CD4-positive, alpha-beta memory T cell (primary cell): Measurements from ENCODE around the gene NOM1. TPM values are rescaled to one million over a fixed set of nuclear protein-coding genes. Genes with fewer than 3 reads are reported as not detected.
"Not testable (repeated sequence)": the region's sequence is repeated elsewhere in the genome, so short reads cannot be mapped to it uniquely, and the experiment has no call there.

Experiments used
- CTCF ChIA-PET: fragments of 350-600 bp; sonication (Branson Sonifier 250); formaldehyde crosslinking; loops from one replicate; lab custom pipeline; 2021; ENCODE audit warnings: inconsistent platforms; ENCODE audit not compliant: partially characterized antibody; lab: Charles Lee
- POLR2A ChIA-PET: fragments of 350-600 bp; sonication (Branson Sonifier 250); formaldehyde crosslinking; loops from one replicate; lab custom pipeline; 2021; ENCODE audit not compliant: partially characterized antibody; lab: Charles Lee
- DNase-seq, 5 donors: peaks; one replicate each; pipeline versions ENCODE4 v3.0.0 to v3.0.0-alpha.2; 2020 to 2022; ENCODE audit warnings: mixed read lengths in 1 of 5
- H3K27ac ChIP-seq: one replicate; pipeline ENCODE4 v1.7.0; 2013; ENCODE audit warnings: low read depth, low read length
- H3K27me3 ChIP-seq: 2 replicates; pipeline ENCODE4 v1.7.0; 2013; ENCODE audit warnings: mild to moderate bottlenecking, low read length, moderate library complexity; ENCODE audit not compliant: insufficient read depth
- H3K36me3 ChIP-seq: 2 replicates; pipeline ENCODE4 v1.7.0; 2013; ENCODE audit warnings: mild to moderate bottlenecking, low read length, moderate library complexity; ENCODE audit not compliant: insufficient read depth
- H3K4me1 ChIP-seq: 2 replicates; pipeline ENCODE4 v1.7.0; 2013; ENCODE audit warnings: mild to moderate bottlenecking, low read length, moderate library complexity; ENCODE audit not compliant: insufficient read depth
- H3K4me3 ChIP-seq, 2 donors: one replicate each; pipeline ENCODE4 v1.7.0; 2013; ENCODE audit warnings: low read length in 2 of 2, mild to moderate bottlenecking in 1 of 2
- H3K9me3 ChIP-seq, 2 donors: one replicate each; pipeline ENCODE4 v1.7.0; 2013; ENCODE audit warnings: low read length in 2 of 2, control low read depth in 1 of 2; ENCODE audit not compliant: control insufficient read depth in 1 of 2
- H3K27ac Mint-ChIP-seq, 7 donors: one replicate each; pipeline ENCODE4 v1.8.0; 2020 to 2021; ENCODE audit warnings: mixed read lengths in 7 of 7, mild to moderate bottlenecking in 6 of 7, inconsistent platforms in 3 of 7, moderate library complexity in 3 of 7
- H3K27me3 Mint-ChIP-seq, 2 donors: one replicate each; pipeline ENCODE4 v1.8.0; 2020 to 2021; ENCODE audit warnings: mixed read lengths in 2 of 2
- H3K36me3 Mint-ChIP-seq, 2 donors: one replicate each; pipeline ENCODE4 v1.8.0; 2020 to 2021; ENCODE audit warnings: mixed read lengths in 2 of 2, inconsistent platforms in 1 of 2, mild to moderate bottlenecking in 1 of 2
- H3K4me1 Mint-ChIP-seq, 4 donors: one replicate each; pipeline ENCODE4 v1.8.0; 2020 to 2021; ENCODE audit warnings: mixed read lengths in 4 of 4, mild to moderate bottlenecking in 1 of 4
- H3K4me3 Mint-ChIP-seq, 8 donors: one replicate each; pipeline ENCODE4 v1.8.0; 2020 to 2021; ENCODE audit warnings: mixed read lengths in 8 of 8, mild to moderate bottlenecking in 7 of 8, moderate library complexity in 6 of 8, inconsistent platforms in 3 of 8
- H3K9me3 Mint-ChIP-seq, 8 donors: one replicate each; pipeline ENCODE4 v1.8.0; 2020 to 2021; ENCODE audit warnings: mixed read lengths in 8 of 8, mild to moderate bottlenecking in 5 of 8, inconsistent platforms in 3 of 8, moderate library complexity in 1 of 8
- intact Hi-C: fragments of 100-400 bp; cut with micrococcal nuclease; formaldehyde crosslinking; loops from one replicate; pipeline ENCODE4 v1.15.1; 2023
- polyA plus RNA-seq, 2 donors: library from polyadenylated mRNA; unstranded; fragments of 300-500 nt; fragmentation: Illumina TruSeq; gene quantifications; one replicate each; pipeline ENCODE4 v1.2.3, GENCODE V29; 2021
- total RNA-seq, 2 experiments: library from RNA; stranded (reverse); gene quantifications; one replicate each; pipeline ENCODE4 v1.2.3, GENCODE V29; 2021

Gene NOM1
- total and polyA plus RNA-seq, 4 experiments from 2014 or later, result 0.82 to 32.5 (median 20.6) TPM

DNA sequence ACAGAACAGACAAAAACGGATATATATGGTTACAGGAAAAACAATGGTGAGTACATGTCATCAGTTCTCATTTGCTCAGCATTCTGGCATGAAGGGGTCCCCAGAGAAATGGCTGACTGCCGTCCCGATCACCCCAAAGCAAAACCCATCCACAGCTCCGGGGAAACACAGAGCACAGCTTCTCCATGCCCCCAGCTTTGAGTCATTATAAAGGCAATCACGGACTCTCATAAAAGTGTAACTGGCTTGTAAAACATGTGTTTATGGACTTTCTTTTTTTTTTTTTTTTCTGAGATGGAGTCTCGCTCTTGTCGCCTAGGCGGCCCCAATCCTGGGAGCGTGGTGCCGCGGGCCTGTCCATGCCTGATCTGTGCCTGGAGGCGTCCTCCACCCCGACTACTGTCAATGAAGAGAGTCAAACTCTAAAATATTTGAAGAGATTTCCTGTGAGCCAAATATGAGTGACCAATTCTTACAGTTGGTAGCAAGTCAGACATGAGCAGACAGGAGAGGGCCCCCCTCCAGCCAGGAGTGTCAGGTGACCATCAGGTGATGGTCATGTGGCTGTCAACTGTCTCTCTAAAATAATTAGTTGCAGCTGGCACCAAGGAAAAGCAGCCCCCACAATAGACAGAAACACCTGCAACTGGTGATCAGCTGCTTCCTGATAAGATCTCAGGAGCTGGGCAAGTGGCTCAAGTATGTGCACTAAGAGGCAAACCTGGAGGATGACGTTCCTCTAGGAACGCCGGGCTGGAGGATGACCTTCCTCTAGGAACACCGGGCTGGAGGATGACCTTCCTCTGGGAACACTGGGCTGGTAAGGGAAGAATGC is 21.7 kb upstream of the NOM1 start:
- Histone ChIP-seq H3K4me1 (peaks cover 19% of the 10 kb centered on the region), H3K27ac (no peak overlapping the region), H3K27me3 (no peaks in the 10 kb centered on the region), H3K9me3 (no peaks in the 10 kb centered on the region), H3K4me3 (no peak overlapping the region), H3K36me3 (no peaks in the 10 kb centered on the region)
- H3K27me3 Mint-ChIP-seq, result peaks cover 0 to 4% of the 10 kb centered on the region in 2 donors
- intact Hi-C loops, result no loop called here
- H3K4me1 Mint-ChIP-seq, result peaks cover 14 to 43% (median 32%) of the 10 kb centered on the region in 4 donors
- H3K27ac Mint-ChIP-seq, result peak overlapping the region in 5 of 7 donors; percentile 25 to 88 (median 36)
- POLR2A ChIA-PET, result no interaction called here
- H3K36me3 Mint-ChIP-seq, result peaks cover 0 to 3% of the 10 kb centered on the region in 2 donors
- H3K9me3 Mint-ChIP-seq, result peaks cover 0 to 4% (median 0%) of the 10 kb centered on the region in 8 donors
- no peak overlapping the region for H3K4me3 Mint-ChIP-seq
- CTCF ChIA-PET, result interaction anchor here (1.6 to 1.8 kb wide), 2 partner anchors 21 to 346 kb away, joined by 3 to 7 read pairs; partner anchors contain the start of gene NOM1
- no peak for DNase-seq

DNA sequence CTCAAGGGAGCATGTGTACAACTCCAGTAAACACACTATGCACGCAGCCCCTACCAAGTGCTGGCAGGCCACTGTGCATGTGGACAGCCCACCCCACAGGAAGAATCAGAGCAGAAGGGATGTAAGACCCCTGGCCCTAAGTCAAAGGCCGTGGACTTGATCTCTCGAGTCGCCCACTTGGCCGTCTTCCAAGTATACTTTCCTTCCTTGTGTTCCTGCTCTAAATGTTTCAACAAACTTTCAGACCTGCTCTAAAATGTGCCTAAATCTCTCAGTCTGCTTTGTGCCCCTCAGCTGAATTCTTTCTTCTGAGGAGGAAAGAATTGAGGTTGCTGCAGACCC is 21.1 kb upstream of the NOM1 start:
- H3K9me3 ChIP-seq, result no peaks in the 10 kb centered on the region
- intact Hi-C loops, result no loop called here
- peaks cover 0 to 1% of the 10 kb centered on the region in 2 donors for H3K27me3 Mint-ChIP-seq
- CTCF ChIA-PET, result no interaction called here
- peaks cover 0 to under 1% (median 0%) of the 10 kb centered on the region in 8 donors for H3K9me3 Mint-ChIP-seq
- H3K27me3 ChIP-seq, result no peaks in the 10 kb centered on the region
- H3K4me3 Mint-ChIP-seq, result peak overlapping the region in 1 of 8 donors; percentile 55
- no peak for DNase-seq
- H3K4me1 Mint-ChIP-seq, result peaks cover 10 to 37% (median 27%) of the 10 kb centered on the region in 4 donors
- H3K27ac Mint-ChIP-seq, result peak overlapping the region in 3 of 7 donors; percentile 43 to 88 (median 69)
- H3K4me1 ChIP-seq, result peaks cover 14% of the 10 kb centered on the region
- H3K36me3 ChIP-seq, result no peaks in the 10 kb centered on the region
- POLR2A ChIA-PET, result no interaction called here
- no peak overlapping the region for H3K27ac ChIP-seq
- H3K36me3 Mint-ChIP-seq, result peaks cover 0 to under 1% of the 10 kb centered on the region in 2 donors
- H3K4me3 ChIP-seq, result no peak overlapping the region

DNA sequence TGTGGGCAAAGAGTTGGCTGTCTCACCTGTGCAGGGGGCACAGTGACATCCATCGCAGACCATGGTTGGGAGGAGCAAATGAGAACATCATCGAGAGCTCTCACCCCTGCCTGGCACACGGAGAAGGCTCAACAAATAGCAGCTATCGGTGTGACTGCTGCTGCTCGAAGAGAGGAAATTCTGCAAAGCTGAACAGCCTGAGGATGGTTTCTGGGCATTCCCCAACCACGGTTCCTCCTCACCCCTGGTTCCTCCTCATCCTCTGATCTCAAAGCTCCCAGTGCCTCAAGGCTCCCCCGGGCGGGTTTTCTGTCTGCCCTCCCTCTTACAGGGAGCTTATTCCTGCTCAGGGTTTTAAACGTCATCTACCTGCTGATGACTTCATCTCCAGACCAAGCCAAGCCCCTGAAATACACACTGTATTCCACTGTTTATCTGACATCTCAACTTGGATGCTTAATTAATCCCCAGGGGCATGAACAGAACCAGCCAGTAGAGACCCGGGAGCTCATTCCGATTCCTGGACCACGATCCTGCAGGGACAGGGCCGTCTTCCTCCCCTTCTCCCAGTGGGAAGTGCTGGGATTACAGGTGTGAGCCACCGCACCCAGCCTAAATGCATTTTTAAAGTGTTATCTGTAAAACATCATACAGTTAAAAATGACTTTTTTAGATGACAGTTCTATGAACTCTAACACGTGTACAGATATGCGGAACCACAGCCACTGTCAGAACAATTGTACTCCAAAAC is 19.5 kb upstream of the NOM1 start:
- H3K27ac ChIP-seq, result no peak overlapping the region
- no peaks in the 10 kb centered on the region for H3K36me3 Mint-ChIP-seq
- H3K4me3 ChIP-seq, result no peak overlapping the region
- peak in 4 of 5 donors; percentile 26 to 90 (median 36) for DNase-seq
- POLR2A ChIA-PET, result no interaction called here
- H3K27ac Mint-ChIP-seq, result peak overlapping the region; percentile 25 to 84 (median 69)
- H3K4me3 Mint-ChIP-seq, result peak overlapping the region in 3 of 8 donors; percentile 6 to 41 (median 36)
- peaks cover 11% of the 10 kb centered on the region for H3K4me1 ChIP-seq
- H3K4me1 Mint-ChIP-seq, result peaks cover 8 to 25% (median 17%) of the 10 kb centered on the region in 4 donors
- intact Hi-C loops, result no loop called here
- CTCF ChIA-PET, result interaction anchor here (0.6 kb wide), 1 partner anchor 44 kb away, joined by 3 read pairs; no protein-coding TSS in a partner anchor
- H3K9me3 Mint-ChIP-seq, result no peaks in the 10 kb centered on the region
- H3K9me3 ChIP-seq, result no peaks in the 10 kb centered on the region
- no peaks in the 10 kb centered on the region for H3K36me3 ChIP-seq
- H3K27me3 ChIP-seq, result no peaks in the 10 kb centered on the region
- peaks cover 0 to 2% of the 10 kb centered on the region in 2 donors for H3K27me3 Mint-ChIP-seq

DNA sequence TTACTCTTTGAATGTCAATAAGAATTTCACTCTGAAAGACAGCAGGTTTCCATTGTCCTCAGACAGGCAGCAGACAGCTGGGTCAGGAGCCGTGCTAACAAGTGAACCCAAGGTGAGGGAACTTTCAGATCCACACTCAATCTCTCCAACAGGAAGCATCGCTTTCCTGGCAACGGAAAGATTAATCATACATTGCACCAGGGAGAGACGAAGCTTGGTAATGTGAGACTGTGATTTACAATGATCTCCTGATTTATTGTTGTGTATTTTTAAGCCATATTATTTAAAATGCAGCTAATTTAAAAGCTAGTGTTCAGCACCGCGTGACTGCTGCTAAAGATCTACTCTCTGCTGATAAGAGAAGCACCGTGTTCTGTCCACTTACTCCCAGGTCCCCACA is 17.5 kb upstream of the NOM1 start:
- intact Hi-C loops, result no loop called here
- H3K27ac Mint-ChIP-seq, result peak overlapping the region in 3 of 7 donors; percentile 23 to 73 (median 44)
- ChIA-PET CTCF (no interaction called here), POLR2A (no interaction called here)
- H3K4me3 Mint-ChIP-seq, result no peak overlapping the region
- no peak overlapping the region for H3K27ac ChIP-seq
- H3K4me3 ChIP-seq, result no peak overlapping the region
- H3K27me3 ChIP-seq, result no peaks in the 10 kb centered on the region
- H3K4me1 ChIP-seq, result peaks cover 11% of the 10 kb centered on the region
- no peaks in the 10 kb centered on the region for H3K36me3 ChIP-seq
- H3K9me3 Mint-ChIP-seq, result no peaks in the 10 kb centered on the region
- H3K27me3 Mint-ChIP-seq, result peaks cover 0 to 8% of the 10 kb centered on the region in 2 donors
- no peaks in the 10 kb centered on the region for H3K36me3 Mint-ChIP-seq
- H3K9me3 ChIP-seq, result no peaks in the 10 kb centered on the region
- DNase-seq, result no peak
- peaks cover 8 to 25% (median 17%) of the 10 kb centered on the region in 4 donors for H3K4me1 Mint-ChIP-seq

DNA sequence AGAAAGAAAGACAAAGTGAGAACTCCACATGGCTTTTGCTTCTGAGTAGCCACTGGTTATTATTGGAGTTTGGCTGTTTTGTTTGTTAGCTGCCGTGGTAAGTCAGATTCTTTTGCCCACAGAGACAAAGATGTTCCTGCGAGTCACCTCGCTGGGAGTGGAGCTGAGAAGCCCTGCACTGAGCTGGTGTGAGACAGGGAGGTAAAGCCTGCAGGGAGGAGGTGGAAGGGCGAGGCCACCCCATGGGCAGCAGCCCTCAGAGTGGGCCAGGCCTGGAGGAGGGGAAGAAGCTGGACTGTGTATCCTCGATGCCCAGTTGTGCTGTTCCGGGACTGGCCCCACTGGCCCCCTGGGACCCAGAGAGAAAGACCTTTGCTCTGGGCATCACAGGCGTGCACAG is 14.3 kb upstream of the NOM1 start:
- H3K4me1 Mint-ChIP-seq, result peaks cover 0 to 4% (median 3%) of the 10 kb centered on the region in 4 donors
- no peaks in the 10 kb centered on the region for H3K9me3 Mint-ChIP-seq
- CTCF ChIA-PET, result interaction anchor here (0.9 kb wide), 1 partner anchor 14 kb away, joined by 3 read pairs; no protein-coding TSS in a partner anchor
- Histone ChIP-seq H3K36me3 (no peaks in the 10 kb centered on the region), H3K27ac (no peak overlapping the region), H3K9me3 (no peaks in the 10 kb centered on the region), H3K4me1 (peaks cover under 1% of the 10 kb centered on the region), H3K4me3 (no peak overlapping the region), H3K27me3 (no peaks in the 10 kb centered on the region)
- no peak overlapping the region for H3K4me3 Mint-ChIP-seq
- H3K36me3 Mint-ChIP-seq, result no peaks in the 10 kb centered on the region
- no peak for DNase-seq
- POLR2A ChIA-PET, result no interaction called here
- H3K27ac Mint-ChIP-seq, result no peak overlapping the region
- intact Hi-C loops, result no loop called here
- peaks cover 0 to 22% of the 10 kb centered on the region in 2 donors for H3K27me3 Mint-ChIP-seq

DNA sequence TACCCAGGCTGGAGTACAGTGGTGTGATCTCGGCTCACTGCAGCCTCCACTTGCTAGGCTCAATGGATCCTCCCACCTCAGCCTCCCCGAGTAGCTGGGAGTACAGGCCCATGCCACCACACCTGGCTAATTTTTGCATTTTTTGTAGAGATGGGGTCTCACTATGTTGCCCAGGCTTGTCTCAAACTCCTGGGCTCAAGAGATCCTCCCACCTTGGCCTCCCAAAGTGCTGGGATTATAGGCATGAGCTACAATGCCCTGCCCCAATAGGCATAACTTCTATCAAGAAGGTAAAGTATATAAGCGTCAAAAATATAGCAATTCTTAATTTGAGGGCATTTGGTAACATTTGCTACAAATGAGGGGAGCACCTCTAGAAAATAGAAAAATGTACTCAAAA is 12.7 kb upstream of the NOM1 start:
- POLR2A ChIA-PET, H3K9me3 ChIP-seq, H3K4me3 ChIP-seq, H3K27ac ChIP-seq, intact Hi-C loops, H3K36me3 Mint-ChIP-seq, H3K4me1 ChIP-seq, DNase-seq, H3K4me1 Mint-ChIP-seq, H3K36me3 ChIP-seq, H3K9me3 Mint-ChIP-seq, H3K27ac Mint-ChIP-seq, H3K4me3 Mint-ChIP-seq, H3K27me3 ChIP-seq, CTCF ChIA-PET: not testable (repeated sequence)
- peaks cover 0 to 22% of the 10 kb centered on the region in 2 donors for H3K27me3 Mint-ChIP-seq
